ENCODE measurements around the gene HIP1.
"Not testable (repeated sequence)": the region's sequence is repeated elsewhere in the genome, so short reads cannot be mapped to it uniquely, and the experiment has no call there.

Gene HIP1

GRCh38 chr7:75485355-75485978 is 253.3 kb downstream of the HIP1 start:
- not testable (repeated sequence) for DNase-seq

Measured in SHP77 (cell line).